Spleen (tissue), 11 donors: ENCODE results near the gene PMIS2. TPM values are rescaled to one million over a fixed set of nuclear protein-coding genes. Genes with fewer than 3 reads are reported as not detected.
A peak's percentile ranks its signal among the peaks of the same experiment; 100 is the strongest.

Experiments used
- DNase-seq: peaks from one replicate; pipeline ENCODE4 v3.0.0-alpha.2; 2020
- H3K27ac ChIP-seq, 8 donors: fragments of 200-600 bp; sonication (generic) in 7 of 8; 1 replicate in 4 of 8; 2 replicates in 4 of 8; pipeline versions ENCODE4 v1.5.0 to v1.8.0; 2016 to 2021; ENCODE audit warnings: inconsistent platforms in 4 of 8, mild to moderate bottlenecking in 4 of 8, moderate library complexity in 1 of 8
- H3K27me3 ChIP-seq, 7 donors: fragments of 200-600 bp; sonication (generic) in 6 of 7; replicated peaks in 1 of 7; 1 replicate in 4 of 7; 2 replicates in 3 of 7; pipeline versions ENCODE4 v1.5.0 to v1.8.0; 2016 to 2021; ENCODE audit warnings: inconsistent platforms in 3 of 7, mild to moderate bottlenecking in 1 of 7
- H3K36me3 ChIP-seq, 6 donors: fragments of 200-600 bp; sonication (generic) in 5 of 6; 1 replicate in 4 of 6; 2 replicates in 2 of 6; pipeline versions ENCODE4 v1.5.0 to v1.8.0; 2016 to 2021; ENCODE audit warnings: inconsistent platforms in 2 of 6
- H3K4me1 ChIP-seq, 6 donors: fragments of 200-600 bp; sonication (generic) in 5 of 6; 1 replicate in 3 of 6; 2 replicates in 3 of 6; pipeline versions ENCODE4 v1.5.0 to v1.8.0; 2016 to 2021; ENCODE audit warnings: inconsistent platforms in 3 of 6
- H3K4me3 ChIP-seq, 8 donors: fragments of 200-600 bp; sonication (generic) in 7 of 8; 1 replicate in 4 of 8; 2 replicates in 4 of 8; pipeline versions ENCODE4 v1.5.0 to v1.8.0; 2016 to 2021; ENCODE audit warnings: inconsistent platforms in 4 of 8, mild to moderate bottlenecking in 4 of 8, moderate library complexity in 2 of 8
- H3K9me3 ChIP-seq, 8 donors: fragments of 200-600 bp; sonication (generic) in 7 of 8; 1 replicate in 4 of 8; 2 replicates in 4 of 8; pipeline versions ENCODE4 v1.5.0 to v1.8.0; 2016 to 2021; ENCODE audit warnings: inconsistent platforms in 4 of 8
- POLR2A ChIP-seq, 3 donors: fragments of 450-650 bp; IDR thresholded peaks; one replicate each; pipeline ENCODE4 v1.5.1; 2017; ENCODE audit warnings: antibody characterized with exemption in 3 of 3, mild to moderate bottlenecking in 1 of 3
- POLR2AphosphoS5 ChIP-seq, 3 donors: sonication (generic); formaldehyde crosslinking; IDR thresholded peaks; one replicate each; pipeline ENCODE4 v1.5.1; 2017; ENCODE audit warnings: antibody characterized with exemption in 3 of 3
- WGBS, 5 donors: extraction: QIAGEN DNeasy Blood & Tissue Kit in 3 of 5; methylation state at CpG; one replicate each; pipeline versions ENCODE4 v1.1.5 to v1.1.7; 2013 to 2018; 5-methylcytosine and 5-hydroxymethylcytosine counted together
- intact Hi-C: fragments of 100-400 bp; cut with DNase I; formaldehyde crosslinking; loops from one replicate; pipeline ENCODE4 v1.15.0; 2023; ENCODE audit warnings: low total_unique reads
- polyA plus RNA-seq, 3 donors: library from polyadenylated mRNA; stranded (reverse); fragments of 200-250 nt; gene quantifications; one replicate each; pipeline ENCODE4 v1.2.1, GENCODE V29; 2013
- total RNA-seq, 7 donors: library from RNA; depleted of rRNA in 3 of 7; stranded (reverse); fragments of >200 nt in 3 of 7; fragmentation: NEBNext Ultra II Directional in 4 of 7; extraction: Animal tissue kit (Norgen Biotek cat#: 25700) in 4 of 7; gene quantifications; one replicate each; pipeline versions ENCODE4 v1.1.0 to v1.2.1, GENCODE V29; 2016 to 2021
- TF ChIP-seq, protein P1 (sequence below), 11 experiments: fragments of 200-600 bp in 7 of 11; fragments of 450-650 bp in 4 of 11; sonication (generic) in 4 of 11; IDR thresholded peaks in 8 of 11; conservative IDR thresholded peaks in 3 of 11; 1 replicate in 7 of 11; 2 replicates in 4 of 11; pipeline versions ENCODE4 v1.4.0 to v1.8.0; 2016 to 2021; ENCODE audit warnings: antibody characterized with exemption in 11 of 11, inconsistent platforms in 4 of 11, mild to moderate bottlenecking in 1 of 11
- donor health status: healthy with polysubstance abuse.
- donor health status: DM: no; HTN: no; CAD: no; lungs with moderate emphysema.
- donor health status: DM: no; HTN: no; CAD: no.
- donor health status: Bipolar disorder and iron deficiency.
- donor health status: healthy.
- donor health status: DM: no; HTN: no; CAD: no.
- donor health status: DM: yes; HTN: yes; CAD: no.

The PMIS2 gene
- total and polyA plus RNA-seq, 10 donors: not detected

DNA sequence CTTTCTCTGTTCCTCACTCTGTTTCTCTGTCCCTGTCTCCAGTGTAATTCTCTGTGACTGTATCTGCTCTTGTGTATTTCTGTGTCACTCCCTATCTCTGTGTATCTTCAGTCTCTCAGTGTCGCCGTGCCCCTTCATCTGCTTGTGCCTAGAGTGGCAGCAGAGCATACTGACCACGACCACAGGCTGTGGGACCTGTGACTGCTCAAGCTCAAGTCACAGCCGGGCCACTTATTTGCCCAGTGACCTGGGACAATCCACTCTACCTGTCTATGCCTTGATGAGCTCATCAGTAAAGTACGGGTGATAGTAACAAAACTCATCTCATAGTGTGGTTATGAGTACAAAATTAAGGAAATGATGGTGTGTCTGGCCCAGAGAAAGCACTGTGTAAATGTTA, 31.9 kb upstream of the PMIS2 start:
- Histone ChIP-seq H3K36me3 (peaks cover 0 to 19% (median 2%) of the 10 kb centered on the region in 6 donors), H3K27ac (no peak overlapping the region), H3K4me3 (no peak overlapping the region), H3K27me3 (peaks cover 0 to 34% (median 18%) of the 10 kb centered on the region in 7 donors), H3K9me3 (no peaks in the 10 kb centered on the region), H3K4me1 (peaks cover 5 to 25% (median 15%) of the 10 kb centered on the region in 6 donors)
- peak; percentile 23 for DNase-seq
- intact Hi-C loops: loop anchor here (10.0 kb wide), 1 partner anchor 161 kb away; the partner anchor contains the start of gene KMT2B
- WGBS, 5 donors: 63 to 79% (median 69%) methylated on average over 5 of the region's 5 CpGs
- TF ChIP-seq POLR2A (IDR thresholded peaks at IDR 0.05) (no peak), POLR2AphosphoS5 (IDR thresholded peaks at IDR 0.05) (no peak)

DNA sequence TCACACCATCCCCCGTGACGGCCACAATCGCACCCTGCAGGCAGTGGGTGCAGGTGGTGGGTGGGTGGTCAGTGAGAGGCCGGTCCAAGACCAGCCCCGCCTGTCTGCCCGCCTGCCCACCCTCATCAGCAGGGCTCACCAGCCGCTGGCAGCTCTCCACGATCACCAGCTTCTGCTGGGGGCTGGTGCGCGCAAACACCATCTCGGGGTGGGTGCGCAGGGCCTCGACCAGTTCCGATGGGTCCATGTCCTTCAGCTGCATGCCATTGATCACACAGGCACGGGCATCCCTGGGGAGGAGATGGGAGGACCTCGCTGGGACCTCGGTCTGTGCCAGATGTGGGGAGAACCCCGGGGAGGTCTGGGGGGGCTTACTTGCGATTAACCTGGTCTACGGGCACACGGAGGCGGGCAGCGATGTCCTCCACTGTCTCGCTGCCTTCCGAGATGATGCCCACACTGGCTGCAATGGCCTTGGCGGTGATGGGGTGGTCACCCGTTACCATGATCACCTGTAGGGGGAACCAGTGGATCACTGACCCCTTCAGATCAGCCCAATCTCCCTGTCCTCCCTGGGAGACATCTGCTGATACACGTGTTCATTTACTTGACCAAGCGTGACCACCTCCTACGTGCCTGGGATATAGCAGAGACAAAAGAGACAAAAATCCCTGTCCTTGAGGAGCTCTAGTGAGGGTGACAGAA, 30.5 kb upstream of the PMIS2 start:
- Histone ChIP-seq H3K36me3 (peaks cover 0 to 11% (median 2%) of the 10 kb centered on the region in 6 donors), H3K27me3 (peaks cover 0 to 48% (median 25%) of the 10 kb centered on the region in 7 donors), H3K9me3 (no peaks in the 10 kb centered on the region), H3K4me3 (no peak overlapping the region), H3K4me1 (peaks cover 5 to 23% (median 16%) of the 10 kb centered on the region in 6 donors), H3K27ac (no peak overlapping the region)
- 60 to 76% (median 72%) methylated on average over 15 to 30 of the region's 30 CpGs for WGBS, 5 donors
- DNase-seq: peak; percentile 56
- TF ChIP-seq POLR2AphosphoS5 (IDR thresholded peaks at IDR 0.05) (no peak), POLR2A (IDR thresholded peaks at IDR 0.05) (no peak)
- TF ChIP-seq, protein P1, sequence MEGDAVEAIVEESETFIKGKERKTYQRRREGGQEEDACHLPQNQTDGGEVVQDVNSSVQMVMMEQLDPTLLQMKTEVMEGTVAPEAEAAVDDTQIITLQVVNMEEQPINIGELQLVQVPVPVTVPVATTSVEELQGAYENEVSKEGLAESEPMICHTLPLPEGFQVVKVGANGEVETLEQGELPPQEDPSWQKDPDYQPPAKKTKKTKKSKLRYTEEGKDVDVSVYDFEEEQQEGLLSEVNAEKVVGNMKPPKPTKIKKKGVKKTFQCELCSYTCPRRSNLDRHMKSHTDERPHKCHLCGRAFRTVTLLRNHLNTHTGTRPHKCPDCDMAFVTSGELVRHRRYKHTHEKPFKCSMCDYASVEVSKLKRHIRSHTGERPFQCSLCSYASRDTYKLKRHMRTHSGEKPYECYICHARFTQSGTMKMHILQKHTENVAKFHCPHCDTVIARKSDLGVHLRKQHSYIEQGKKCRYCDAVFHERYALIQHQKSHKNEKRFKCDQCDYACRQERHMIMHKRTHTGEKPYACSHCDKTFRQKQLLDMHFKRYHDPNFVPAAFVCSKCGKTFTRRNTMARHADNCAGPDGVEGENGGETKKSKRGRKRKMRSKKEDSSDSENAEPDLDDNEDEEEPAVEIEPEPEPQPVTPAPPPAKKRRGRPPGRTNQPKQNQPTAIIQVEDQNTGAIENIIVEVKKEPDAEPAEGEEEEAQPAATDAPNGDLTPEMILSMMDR (IDR thresholded peaks at IDR 0.05 in 8 of 11, conservative IDR thresholded peaks at IDR 0.05 in 3 of 11): no peak
- intact Hi-C loops: loop anchor here (10.0 kb wide), 1 partner anchor 159 kb away; the partner anchor contains the start of gene KMT2B

DNA sequence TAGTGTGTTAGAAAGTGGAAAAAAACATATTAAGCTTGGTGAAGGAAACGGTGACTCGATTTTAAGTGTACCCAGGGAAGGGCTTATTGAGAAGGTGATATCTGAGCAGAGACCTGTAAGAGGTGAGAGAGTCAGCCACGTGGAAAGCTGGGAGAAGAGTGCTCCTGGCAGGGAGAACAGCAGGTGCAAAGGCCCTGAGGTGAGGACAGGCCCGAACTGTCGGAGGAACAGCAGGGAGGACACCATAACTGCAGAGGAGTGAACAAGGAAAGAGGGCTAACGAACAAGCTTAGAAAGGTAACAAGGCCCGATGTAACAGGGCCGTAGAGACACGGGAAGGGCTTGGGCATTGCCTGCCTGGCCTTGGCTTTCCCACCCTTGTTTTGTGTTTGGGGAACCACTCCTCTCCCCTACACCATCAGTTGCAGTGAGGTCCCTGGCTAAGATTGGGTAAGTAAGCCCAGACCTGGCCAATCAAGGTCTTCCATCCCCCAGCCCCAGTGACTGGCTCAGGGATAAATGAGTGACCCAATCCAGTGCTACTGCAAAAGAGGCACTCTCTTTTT, 29.9 kb upstream of the PMIS2 start:
- peaks cover 5 to 23% (median 16%) of the 10 kb centered on the region in 6 donors for H3K4me1 ChIP-seq
- no peak overlapping the region for H3K27ac ChIP-seq
- peaks cover 0 to 55% (median 25%) of the 10 kb centered on the region in 7 donors for H3K27me3 ChIP-seq
- no peak overlapping the region for H3K4me3 ChIP-seq
- intact Hi-C loops: loop anchor here (10.0 kb wide), 1 partner anchor 159 kb away; the partner anchor contains the start of gene KMT2B
- peak; percentile 55 for DNase-seq
- TF ChIP-seq POLR2AphosphoS5 (IDR thresholded peaks at IDR 0.05) (no peak), POLR2A (IDR thresholded peaks at IDR 0.05) (no peak)
- TF ChIP-seq, protein P1 (IDR thresholded peaks at IDR 0.05 in 8 of 11, conservative IDR thresholded peaks at IDR 0.05 in 3 of 11): no peak
- no peaks in the 10 kb centered on the region for H3K9me3 ChIP-seq
- peaks cover 0 to 5% (median 0%) of the 10 kb centered on the region in 6 donors for H3K36me3 ChIP-seq
- WGBS, 5 donors: 82 to 87% (median 86%) methylated on average over 9 of the region's 9 CpGs

DNA sequence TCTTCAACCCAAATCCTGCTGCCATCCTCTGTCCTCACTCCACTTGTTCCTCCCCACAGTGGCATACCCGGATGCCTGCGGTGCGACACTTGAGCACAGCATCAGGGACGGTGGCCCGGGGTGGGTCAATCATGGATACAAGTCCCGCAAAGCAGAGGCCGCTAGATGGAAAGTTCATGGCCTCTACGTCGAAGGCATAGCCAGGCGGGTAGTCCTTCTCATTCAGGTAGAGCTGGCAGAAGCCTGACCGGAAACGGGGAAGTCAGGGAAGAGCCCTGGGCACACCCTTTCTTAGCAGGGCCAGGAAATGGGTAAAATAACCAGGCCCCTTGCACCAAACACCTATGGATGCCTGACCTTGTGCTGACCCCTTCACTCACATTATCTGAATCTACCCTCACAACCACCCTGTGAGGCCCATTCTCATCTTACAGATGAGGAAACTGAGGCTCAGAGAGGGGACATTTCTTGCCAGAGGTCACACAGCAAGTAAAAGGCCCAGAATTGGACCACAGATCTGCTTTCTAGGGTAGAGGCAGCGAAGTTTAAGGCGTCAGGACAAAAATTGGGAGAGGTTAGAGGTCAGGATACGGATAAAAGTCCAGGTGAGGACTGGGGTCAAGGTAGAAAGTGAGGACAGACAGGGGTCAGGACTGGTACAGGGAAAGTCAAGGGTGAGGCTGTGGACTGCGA, 29.0 kb upstream of the PMIS2 start:
- WGBS, 5 donors: 79 to 91% (median 86%) methylated on average over 16 of the region's 16 CpGs
- Histone ChIP-seq H3K27me3 (peaks cover 0 to 60% (median 25%) of the 10 kb centered on the region in 7 donors), H3K27ac (no peak overlapping the region), H3K4me3 (peak overlapping the region in 1 of 8 donors; percentile 67), H3K36me3 (no peaks in the 10 kb centered on the region), H3K4me1 (peaks cover 5 to 23% (median 16%) of the 10 kb centered on the region in 6 donors), H3K9me3 (no peaks in the 10 kb centered on the region)
- TF ChIP-seq POLR2A (IDR thresholded peaks at IDR 0.05) (no peak), POLR2AphosphoS5 (IDR thresholded peaks at IDR 0.05) (no peak)
- TF ChIP-seq, protein P1 (IDR thresholded peaks at IDR 0.05 in 8 of 11, conservative IDR thresholded peaks at IDR 0.05 in 3 of 11): no peak
- intact Hi-C loops: loop anchor here (10.0 kb wide), 1 partner anchor 158 kb away; the partner anchor contains the start of gene KMT2B
- peak; percentile 44 for DNase-seq
